Stomach (tissue), 9 donors: ENCODE measurements around the gene TBX10. TPM values are rescaled to one million over a fixed set of nuclear protein-coding genes. Genes with fewer than 3 reads are reported as not detected.

ENCODE experiments used
- DNase-seq, 2 donors: peaks; one replicate each; pipeline versions ENCODE4 v3.0.0 to v3.0.0-alpha.2; 2013 to 2019
- H3K27ac ChIP-seq, 5 donors: fragments of 200-600 bp in 4 of 5; sonication (generic) in 4 of 5; one replicate each; pipeline ENCODE4 v1.5.1; 2013 to 2019; ENCODE audit warnings: mild to moderate bottlenecking in 1 of 5, moderate library complexity in 1 of 5
- H3K27me3 ChIP-seq, 3 donors: fragments of 200-600 bp; sonication (generic); one replicate each; pipeline ENCODE4 v1.5.1; 2017 to 2019; ENCODE audit warnings: mixed run types in 1 of 3
- H3K36me3 ChIP-seq, 4 donors: fragments of 200-600 bp; sonication (generic); 1 replicate in 3 of 4; 2 replicates in 1 of 4; pipeline ENCODE4 v1.5.1; 2016 to 2019
- H3K4me1 ChIP-seq, 4 donors: fragments of 200-600 bp; sonication (generic); one replicate each; pipeline ENCODE4 v1.5.1; 2016 to 2019
- H3K4me3 ChIP-seq, 4 donors: fragments of 200-600 bp; sonication (generic) in 3 of 4; one replicate each; pipeline ENCODE4 v1.5.1; 2016 to 2019; ENCODE audit warnings: mild to moderate bottlenecking in 1 of 4
- H3K9me3 ChIP-seq, 4 donors: fragments of 200-600 bp; sonication (generic); one replicate each; pipeline ENCODE4 v1.5.1; 2016 to 2019
- CTCF ChIP-seq, 7 experiments: fragments of 450-650 bp in 4 of 7; fragments of 200-600 bp in 3 of 7; sonication (generic) in 3 of 7; IDR thresholded peaks; one replicate each; pipeline ENCODE4 v1.5.1; 2016 to 2019; ENCODE audit warnings: antibody characterized with exemption in 7 of 7, control low read depth in 2 of 7, mild to moderate bottlenecking in 1 of 7
- EP300 ChIP-seq: sonication (generic); formaldehyde crosslinking; IDR thresholded peaks from one replicate; pipeline ENCODE4 v1.6.1; 2017; ENCODE audit warnings: antibody characterized with exemption
- POLR2A ChIP-seq, 4 donors: fragments of 450-650 bp; IDR thresholded peaks; one replicate each; pipeline ENCODE4 v1.6.1; 2016; ENCODE audit warnings: antibody characterized with exemption in 4 of 4, control low read depth in 2 of 4, mild to moderate bottlenecking in 1 of 4, moderate library complexity in 1 of 4
- POLR2AphosphoS5 ChIP-seq, 3 donors: sonication (generic); formaldehyde crosslinking; IDR thresholded peaks; one replicate each; pipeline ENCODE4 v1.6.1; 2016; ENCODE audit warnings: antibody characterized with exemption in 3 of 3
- WGBS, 5 donors: extraction: QIAGEN DNeasy Blood & Tissue Kit in 3 of 5; methylation state at CpG; one replicate each; pipeline versions ENCODE4 v1.1.5 to v1.1.7; 2013 to 2018; 5-methylcytosine and 5-hydroxymethylcytosine counted together
- intact Hi-C: fragments of 100-400 bp; cut with DNase I; formaldehyde crosslinking; loops from one replicate; pipeline ENCODE4 v1.15.1; 2023; ENCODE audit warnings: low total_unique reads
- polyA plus RNA-seq, 3 donors: library from polyadenylated mRNA; stranded (reverse); fragments of 200-250 nt; gene quantifications; one replicate each; pipeline ENCODE4 v1.2.3, GENCODE V29; 2013
- total RNA-seq, 5 donors: library from RNA; depleted of rRNA; stranded (reverse); fragments of >200 nt; gene quantifications; one replicate each; pipeline versions ENCODE4 v1.1.0 to v1.2.3, GENCODE V29; 2014 to 2016
- donor health status: healthy with polysubstance abuse.
- donor health status: Bipolar disorder and iron deficiency.
- donor health status: healthy.

Gene TBX10
- total and polyA plus RNA-seq, 8 donors: not detected

GRCh38 chr11:67632982-67633755 lies 6.4 kb downstream of the TBX10 start:
- TF ChIP-seq POLR2A (IDR thresholded peaks at IDR 0.05): no peak
- TF ChIP-seq CTCF (IDR thresholded peaks at IDR 0.05): no peak
- TF ChIP-seq POLR2AphosphoS5 (IDR thresholded peaks at IDR 0.05): no peak
- TF ChIP-seq EP300: no peak
- Histone ChIP-seq H3K9me3 (no peaks in the 10 kb centered on the region), H3K27me3 (no peaks in the 10 kb centered on the region), H3K4me3 (no peak overlapping the region), H3K4me1 (peaks cover 15 to 48% (median 44%) of the 10 kb centered on the region in 4 donors), H3K27ac (peak overlapping the region in 4 of 5 donors; percentile 13 to 72 (median 26)), H3K36me3 (no peaks in the 10 kb centered on the region)
- DNase-seq: no peak
- intact Hi-C loops: no loop called here
- 89 to 92% (median 92%) methylated on average over 27 to 30 of the region's 30 CpGs for WGBS, 5 donors

- H3K27ac ChIP-seq: peak overlapping the region; percentile 13 to 98 (median 26)
- intact Hi-C loops: no loop called here
- H3K4me3 ChIP-seq: no peak overlapping the region
- peak; percentile 82 to 92 for DNase-seq
- H3K36me3 ChIP-seq: no peaks in the 10 kb centered on the region
- H3K9me3 ChIP-seq: no peaks in the 10 kb centered on the region
- TF ChIP-seq POLR2A (IDR thresholded peaks at IDR 0.05): no peak
- TF ChIP-seq CTCF (IDR thresholded peaks at IDR 0.05): no peak
- no peak for TF ChIP-seq EP300
- peak in 1 of 3 donors; percentile 31 for TF ChIP-seq POLR2AphosphoS5 (IDR thresholded peaks at IDR 0.05)
- H3K27me3 ChIP-seq: no peaks in the 10 kb centered on the region
- 46 to 61% (median 50%) methylated on average over 9 to 12 of the region's 12 CpGs for WGBS, 5 donors
- H3K4me1 ChIP-seq: peaks cover 15 to 48% (median 42%) of the 10 kb centered on the region in 4 donors
These were observed 7.2 kb downstream of the TBX10 start for GRCh38 chr11:67632175-67632981.

GRCh38 chr11:67631853-67632174 lies 7.7 kb downstream of the TBX10 start:
- Histone ChIP-seq H3K4me1 (peaks cover 15 to 48% (median 42%) of the 10 kb centered on the region in 4 donors), H3K9me3 (no peaks in the 10 kb centered on the region), H3K36me3 (no peaks in the 10 kb centered on the region), H3K27ac (peak overlapping the region; percentile 13 to 98 (median 26)), H3K4me3 (no peak overlapping the region), H3K27me3 (no peaks in the 10 kb centered on the region)
- intact Hi-C loops: no loop called here
- 80 to 100% (median 89%) methylated on average over 2 of the region's 2 CpGs for WGBS, 5 donors
- TF ChIP-seq CTCF (IDR thresholded peaks at IDR 0.05) (no peak), POLR2AphosphoS5 (IDR thresholded peaks at IDR 0.05) (no peak), POLR2A (IDR thresholded peaks at IDR 0.05) (no peak), EP300 (no peak)
- no peak for DNase-seq

- intact Hi-C loops: no loop called here
- Histone ChIP-seq H3K36me3 (no peaks in the 10 kb centered on the region), H3K27ac (peak overlapping the region in 4 of 5 donors; percentile 88 to 98 (median 96)), H3K4me3 (no peak overlapping the region), H3K27me3 (no peaks in the 10 kb centered on the region), H3K9me3 (no peaks in the 10 kb centered on the region), H3K4me1 (peaks cover 15 to 48% (median 42%) of the 10 kb centered on the region in 4 donors)
- DNase-seq: no peak
- TF ChIP-seq EP300 (no peak), POLR2A (IDR thresholded peaks at IDR 0.05) (no peak), CTCF (IDR thresholded peaks at IDR 0.05) (no peak), POLR2AphosphoS5 (IDR thresholded peaks at IDR 0.05) (no peak)
- 71 to 87% (median 79%) methylated on average over 6 to 7 of the region's 7 CpGs for WGBS, 5 donors
These were observed 8.2 kb downstream of the TBX10 start for GRCh38 chr11:67631411-67631810.
